ENCODE measurements around the gene MAP3K7CL. TPM values are rescaled to one million over a fixed set of nuclear protein-coding genes. Genes with fewer than 3 reads are reported as not detected.

The MAP3K7CL gene
- total RNA-seq (2021; ENCODE audit: unreplicated experiment) (0.31 TPM), Bru-seq, nascent RNA (percentile 13 among the genes with signal in this experiment), BruChase-seq, experiment 1, labeled RNA remaining after a 2-hour chase (percentile 15 among the genes with signal in this experiment), BruChase-seq, experiment 2, labeled RNA remaining after a 6-hour chase (percentile 12 among the genes with signal in this experiment)
- not detected for polyA plus RNA-seq (2012; ENCODE audit: insufficient read length)
- long read RNA-seq: 0 reads

GRCh38 chr21:29130270-29130969 is at the start of gene MAP3K7CL:
Gene MAP3K7CL, plus strand, starts transcription at chr21:29130644. Its CDS starts 2,701 bp downstream, at chr21:29133345.
- no peak for DNase-seq (ENCODE audit: low read depth, low spot score)
- ChIA-PET CTCF (no interaction called here), POLR2A (no interaction called here)
- no TSS peak for BruUV-seq (replicated peaks)
- H3K27ac ChIP-seq (ENCODE audit: low read length): no peak within 1 kb of the TSS
- in situ Hi-C loops (cut with HindIII; ENCODE audit: low pct_unique_long_range_greater_than_20kb, low sequenced_read_pairs) (no loop called here), intact Hi-C loops (cut with micrococcal nuclease; ENCODE audit: unreplicated experiment) (no loop called here)
- H3K4me1 ChIP-seq (ENCODE audit: control insufficient read depth, insufficient read depth, low read length): no peaks in the 10 kb centered on the region
- H3K9me3 ChIP-seq (ENCODE audit: control insufficient read depth, insufficient read depth, low read depth, low read length): peaks cover 3% of the 10 kb centered on the region; the same call in 1 of the 2 replicates
- H3K36me3 ChIP-seq (ENCODE audit: control insufficient read depth, insufficient read depth, low read length): no peaks in the 10 kb centered on the region
- no peaks in the 10 kb centered on the region for H3K27me3 ChIP-seq (ENCODE audit: control insufficient read depth, insufficient read depth, low read length)
- TF ChIP-seq POLR2AphosphoS5 (IDR thresholded peaks at IDR 0.05; ENCODE audit: low read depth, low read length) (no peak), TCF7L2 (IDR thresholded peaks at IDR 0.05; ENCODE audit: low read depth, low read length) (no peak), REST (IDR thresholded peaks at IDR 0.05; ENCODE audit: insufficient read depth in 1 of 2, low read depth in 2 of 2, low read length in 1 of 2) (no peak), SIN3A (IDR thresholded peaks at IDR 0.05; ENCODE audit: borderline replicate concordance, insufficient read depth, low read depth, low read length) (no peak)
- TF ChIP-seq, protein P1, sequence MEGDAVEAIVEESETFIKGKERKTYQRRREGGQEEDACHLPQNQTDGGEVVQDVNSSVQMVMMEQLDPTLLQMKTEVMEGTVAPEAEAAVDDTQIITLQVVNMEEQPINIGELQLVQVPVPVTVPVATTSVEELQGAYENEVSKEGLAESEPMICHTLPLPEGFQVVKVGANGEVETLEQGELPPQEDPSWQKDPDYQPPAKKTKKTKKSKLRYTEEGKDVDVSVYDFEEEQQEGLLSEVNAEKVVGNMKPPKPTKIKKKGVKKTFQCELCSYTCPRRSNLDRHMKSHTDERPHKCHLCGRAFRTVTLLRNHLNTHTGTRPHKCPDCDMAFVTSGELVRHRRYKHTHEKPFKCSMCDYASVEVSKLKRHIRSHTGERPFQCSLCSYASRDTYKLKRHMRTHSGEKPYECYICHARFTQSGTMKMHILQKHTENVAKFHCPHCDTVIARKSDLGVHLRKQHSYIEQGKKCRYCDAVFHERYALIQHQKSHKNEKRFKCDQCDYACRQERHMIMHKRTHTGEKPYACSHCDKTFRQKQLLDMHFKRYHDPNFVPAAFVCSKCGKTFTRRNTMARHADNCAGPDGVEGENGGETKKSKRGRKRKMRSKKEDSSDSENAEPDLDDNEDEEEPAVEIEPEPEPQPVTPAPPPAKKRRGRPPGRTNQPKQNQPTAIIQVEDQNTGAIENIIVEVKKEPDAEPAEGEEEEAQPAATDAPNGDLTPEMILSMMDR (IDR thresholded peaks at IDR 0.05): no peak
- no peak within 1 kb of the TSS for H3K4me3 ChIP-seq (ENCODE audit: low read depth in 2 of 2, low read length in 2 of 2)
- ATAC-seq: no peak

DNA sequence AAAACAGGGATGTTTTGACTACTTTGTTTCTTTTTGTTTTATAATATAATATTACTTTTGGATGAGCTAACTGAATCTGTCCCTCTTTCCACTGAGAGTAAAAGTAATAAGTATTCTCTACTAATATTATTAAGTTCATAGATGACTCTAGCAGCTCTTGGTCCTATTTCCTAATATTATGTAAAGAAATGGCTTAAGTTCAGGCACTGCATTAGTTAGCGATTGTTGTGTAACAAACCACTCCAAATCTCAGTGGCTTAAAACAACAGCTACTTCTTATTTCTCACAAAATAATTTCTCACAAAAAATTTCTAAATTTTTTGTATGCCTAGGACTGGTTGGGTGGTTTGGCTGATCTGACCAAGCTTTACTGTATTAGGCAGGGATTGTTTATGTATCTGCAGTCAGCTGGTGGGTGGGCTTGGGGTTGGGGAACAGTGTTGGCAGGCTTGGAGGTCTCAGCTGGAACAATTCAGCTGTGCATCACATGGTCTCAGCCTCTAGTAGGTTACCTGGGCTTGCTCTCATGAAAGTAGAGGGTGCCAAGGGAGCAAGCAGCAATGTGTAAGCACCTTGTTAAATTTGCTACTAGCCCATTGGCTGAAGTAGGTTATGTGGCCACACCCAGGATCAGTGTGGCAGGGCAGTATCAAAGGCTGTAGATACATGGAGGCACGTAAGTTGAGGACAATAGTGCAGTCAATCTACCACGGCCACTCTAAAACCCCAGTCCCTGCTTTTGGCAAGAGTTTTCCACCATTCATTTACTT is 48.2 kb upstream of the MAP3K7CL start:
- no TSS peak for BruUV-seq (replicated peaks)
- intact Hi-C loops (cut with micrococcal nuclease; ENCODE audit: unreplicated experiment): no loop called here
- no peak for ATAC-seq
- no peak overlapping the region for H3K27ac ChIP-seq (ENCODE audit: low read length)
- CTCF ChIA-PET: interaction anchor here (0.6 kb wide), 1 partner anchor 23 kb away, joined by 6 read pairs; no protein-coding TSS in a partner anchor
- H3K4me3 ChIP-seq (ENCODE audit: low read depth in 2 of 2, low read length in 2 of 2): no peak overlapping the region
- DNase-seq (ENCODE audit: low read depth, low spot score): no peak
- POLR2A ChIA-PET: no interaction called here
- peaks cover 2% of the 10 kb centered on the region; the same call in 1 of the 2 replicates for H3K27me3 ChIP-seq (ENCODE audit: control insufficient read depth, insufficient read depth, low read length)
- H3K9me3 ChIP-seq (ENCODE audit: control insufficient read depth, insufficient read depth, low read depth, low read length): no peaks in the 10 kb centered on the region
- in situ Hi-C loops (cut with HindIII; ENCODE audit: low pct_unique_long_range_greater_than_20kb, low sequenced_read_pairs): no loop called here
- TF ChIP-seq POLR2AphosphoS5 (IDR thresholded peaks at IDR 0.05; ENCODE audit: low read depth, low read length) (no peak), TCF7L2 (IDR thresholded peaks at IDR 0.05; ENCODE audit: low read depth, low read length) (no peak), SIN3A (IDR thresholded peaks at IDR 0.05; ENCODE audit: borderline replicate concordance, insufficient read depth, low read depth, low read length) (no peak), REST (IDR thresholded peaks at IDR 0.05; ENCODE audit: insufficient read depth in 1 of 2, low read depth in 2 of 2, low read length in 1 of 2) (no peak)
- TF ChIP-seq, protein P1 (IDR thresholded peaks at IDR 0.05): no peak
- no peaks in the 10 kb centered on the region for H3K36me3 ChIP-seq (ENCODE audit: control insufficient read depth, insufficient read depth, low read length)
- H3K4me1 ChIP-seq (ENCODE audit: control insufficient read depth, insufficient read depth, low read length): no peaks in the 10 kb centered on the region

Measured in Panc1 (cell line).